ENCODE measurements around the gene CAPZB.

The CAPZB gene

DNA sequence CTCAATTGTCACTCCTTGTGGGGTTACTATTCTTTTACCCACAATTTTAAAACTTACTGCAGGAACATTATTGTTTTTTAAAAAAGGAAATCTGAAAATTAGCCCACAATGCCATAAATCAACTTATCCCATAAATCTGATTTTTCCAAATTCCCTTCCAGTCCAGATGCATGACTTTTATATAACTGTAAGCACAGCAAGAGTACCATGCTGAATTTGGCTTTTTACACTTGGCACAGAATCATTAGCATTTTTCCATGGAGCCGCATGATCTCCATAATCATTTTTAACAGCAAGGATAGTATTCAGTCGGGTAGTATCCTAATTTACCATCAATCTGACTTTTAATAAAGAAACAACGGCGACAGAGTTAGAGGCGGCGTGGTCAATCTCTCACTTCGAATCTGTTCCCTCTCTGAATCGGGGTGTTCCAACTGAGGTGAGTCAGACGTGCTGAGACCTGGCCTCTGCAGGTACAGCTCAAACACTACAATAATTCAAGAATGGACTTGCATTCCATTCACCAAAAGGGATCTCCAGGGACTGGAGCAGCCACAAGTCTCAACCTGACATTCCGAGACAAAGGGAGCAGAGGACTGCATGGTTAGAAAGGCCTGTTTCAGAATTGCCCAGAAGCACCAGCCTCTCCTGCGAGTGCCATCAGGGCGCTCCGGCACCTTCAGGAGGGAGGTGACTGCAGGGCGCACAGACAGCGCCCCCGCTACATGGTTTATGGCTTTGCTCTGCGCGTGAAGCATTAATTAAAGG is 124.3 kb downstream of the CAPZB start:
- TF ChIP-seq, protein P1, sequence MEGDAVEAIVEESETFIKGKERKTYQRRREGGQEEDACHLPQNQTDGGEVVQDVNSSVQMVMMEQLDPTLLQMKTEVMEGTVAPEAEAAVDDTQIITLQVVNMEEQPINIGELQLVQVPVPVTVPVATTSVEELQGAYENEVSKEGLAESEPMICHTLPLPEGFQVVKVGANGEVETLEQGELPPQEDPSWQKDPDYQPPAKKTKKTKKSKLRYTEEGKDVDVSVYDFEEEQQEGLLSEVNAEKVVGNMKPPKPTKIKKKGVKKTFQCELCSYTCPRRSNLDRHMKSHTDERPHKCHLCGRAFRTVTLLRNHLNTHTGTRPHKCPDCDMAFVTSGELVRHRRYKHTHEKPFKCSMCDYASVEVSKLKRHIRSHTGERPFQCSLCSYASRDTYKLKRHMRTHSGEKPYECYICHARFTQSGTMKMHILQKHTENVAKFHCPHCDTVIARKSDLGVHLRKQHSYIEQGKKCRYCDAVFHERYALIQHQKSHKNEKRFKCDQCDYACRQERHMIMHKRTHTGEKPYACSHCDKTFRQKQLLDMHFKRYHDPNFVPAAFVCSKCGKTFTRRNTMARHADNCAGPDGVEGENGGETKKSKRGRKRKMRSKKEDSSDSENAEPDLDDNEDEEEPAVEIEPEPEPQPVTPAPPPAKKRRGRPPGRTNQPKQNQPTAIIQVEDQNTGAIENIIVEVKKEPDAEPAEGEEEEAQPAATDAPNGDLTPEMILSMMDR (IDR thresholded peaks at IDR 0.05; ENCODE audit: low read length): no peak
- no peak for TF ChIP-seq EZH2 (IDR thresholded peaks at IDR 0.05; ENCODE audit: borderline replicate concordance, low read length)
- no peaks in the 10 kb centered on the region for H3K9me3 ChIP-seq (ENCODE audit: low read length)
- no peak overlapping the region for H2AFZ ChIP-seq (ENCODE audit: low read length)
- H3K4me2 ChIP-seq (ENCODE audit: low read length): no peak overlapping the region
- H4K20me1 ChIP-seq (ENCODE audit: insufficient read depth, low read length): no peaks in the 10 kb centered on the region
- H3K27me3 ChIP-seq (ENCODE audit: insufficient read depth, low read length): no peaks in the 10 kb centered on the region
- H3K27ac ChIP-seq (ENCODE audit: low read depth, low read length, poor library complexity, severe bottlenecking): no peak overlapping the region
- peaks cover 6% of the 10 kb centered on the region; the same call in 1 of the 2 replicates for H3K36me3 ChIP-seq (ENCODE audit: insufficient read depth, low read length)
- no peaks in the 10 kb centered on the region for H3K79me2 ChIP-seq (ENCODE audit: insufficient read depth, low read length)
- H3K9me2 ChIP-seq (ENCODE audit: low read depth, low read length): no peaks in the 10 kb centered on the region
- H3K4me3 ChIP-seq (ENCODE audit: low read depth, low read length, poor library complexity, severe bottlenecking): no peak overlapping the region
- no peaks in the 10 kb centered on the region for H3F3A ChIP-seq (ENCODE audit: insufficient read depth, low read length)
- H3K4me1 ChIP-seq (ENCODE audit: insufficient read depth, low read length, severe bottlenecking): no peaks in the 10 kb centered on the region
- no peak overlapping the region for H3K9ac ChIP-seq (ENCODE audit: low read length)

DNA sequence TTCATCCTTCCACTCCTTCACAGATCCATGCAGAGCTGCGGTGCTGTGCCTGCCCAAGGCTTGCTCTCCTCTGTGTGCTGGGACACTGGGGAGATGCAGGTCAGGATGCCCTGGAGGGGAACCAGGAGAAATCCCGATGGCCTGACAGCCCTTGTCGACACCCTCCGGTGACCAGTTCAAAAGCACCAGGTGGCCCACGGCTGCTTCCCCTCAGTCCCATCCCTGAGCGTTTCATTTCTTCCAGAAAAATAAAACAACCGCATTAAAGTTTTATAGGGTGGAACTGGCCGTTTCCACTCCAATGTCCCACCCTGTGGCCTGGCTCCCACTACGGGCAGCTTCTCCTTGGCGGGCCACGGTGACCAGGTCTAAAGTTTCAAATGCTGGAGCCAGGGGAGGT is 124.9 kb downstream of the CAPZB start:
- Histone ChIP-seq H3K27ac (ENCODE audit: low read depth, low read length, poor library complexity, severe bottlenecking) (no peak overlapping the region), H4K20me1 (ENCODE audit: insufficient read depth, low read length) (no peaks in the 10 kb centered on the region), H3K36me3 (ENCODE audit: insufficient read depth, low read length) (peaks cover 12% of the 10 kb centered on the region), H3F3A (ENCODE audit: insufficient read depth, low read length) (no peaks in the 10 kb centered on the region), H3K4me3 (ENCODE audit: low read depth, low read length, poor library complexity, severe bottlenecking) (no peak overlapping the region), H3K9me2 (ENCODE audit: low read depth, low read length) (no peaks in the 10 kb centered on the region), H2AFZ (ENCODE audit: low read length) (no peak overlapping the region), H3K27me3 (ENCODE audit: insufficient read depth, low read length) (no peaks in the 10 kb centered on the region), H3K9ac (ENCODE audit: low read length) (no peak overlapping the region), H3K9me3 (ENCODE audit: low read length) (no peaks in the 10 kb centered on the region), H3K4me2 (ENCODE audit: low read length) (no peak overlapping the region), H3K4me1 (ENCODE audit: insufficient read depth, low read length, severe bottlenecking) (no peaks in the 10 kb centered on the region), H3K79me2 (ENCODE audit: insufficient read depth, low read length) (no peaks in the 10 kb centered on the region)
- TF ChIP-seq, protein P1 (IDR thresholded peaks at IDR 0.05; ENCODE audit: low read length): no peak
- no peak for TF ChIP-seq EZH2 (IDR thresholded peaks at IDR 0.05; ENCODE audit: borderline replicate concordance, low read length)

DNA sequence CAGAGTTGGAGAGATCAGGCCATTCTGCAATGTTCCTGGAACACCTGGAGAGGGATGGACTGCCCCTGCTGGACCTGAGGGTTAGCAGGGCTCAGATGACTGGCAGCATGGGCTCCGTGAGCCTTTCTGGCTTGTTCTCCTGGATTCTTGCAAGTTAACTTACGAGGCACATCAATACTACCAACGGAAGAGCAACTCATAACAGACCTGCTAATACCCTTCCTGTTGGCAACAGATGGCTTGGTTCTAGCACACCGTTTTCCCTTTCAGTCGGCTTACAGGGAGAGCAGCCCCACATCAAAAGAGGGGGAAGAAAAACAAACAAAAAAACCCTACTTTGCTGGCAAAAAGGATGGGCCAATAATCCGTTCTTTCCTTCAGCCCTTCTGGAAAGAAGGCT is 125.3 kb downstream of the CAPZB start:
- Histone ChIP-seq H3K9me2 (ENCODE audit: low read depth, low read length) (no peaks in the 10 kb centered on the region), H3K9me3 (ENCODE audit: low read length) (no peaks in the 10 kb centered on the region), H4K20me1 (ENCODE audit: insufficient read depth, low read length) (no peaks in the 10 kb centered on the region), H3K79me2 (ENCODE audit: insufficient read depth, low read length) (no peaks in the 10 kb centered on the region), H2AFZ (ENCODE audit: low read length) (no peak overlapping the region), H3K27ac (ENCODE audit: low read depth, low read length, poor library complexity, severe bottlenecking) (no peak overlapping the region), H3K4me2 (ENCODE audit: low read length) (no peak overlapping the region), H3F3A (ENCODE audit: insufficient read depth, low read length) (no peaks in the 10 kb centered on the region), H3K9ac (ENCODE audit: low read length) (no peak overlapping the region), H3K36me3 (ENCODE audit: insufficient read depth, low read length) (peaks cover 15% of the 10 kb centered on the region), H3K27me3 (ENCODE audit: insufficient read depth, low read length) (no peaks in the 10 kb centered on the region), H3K4me3 (ENCODE audit: low read depth, low read length, poor library complexity, severe bottlenecking) (no peak overlapping the region), H3K4me1 (ENCODE audit: insufficient read depth, low read length, severe bottlenecking) (no peaks in the 10 kb centered on the region)
- TF ChIP-seq, protein P1 (IDR thresholded peaks at IDR 0.05; ENCODE audit: low read length): no peak
- no peak for TF ChIP-seq EZH2 (IDR thresholded peaks at IDR 0.05; ENCODE audit: borderline replicate concordance, low read length)

Data from OCI-LY1 (cell line).